AG09309 (cell line): Measurements from ENCODE around the gene AKIP1.

Experiments
- DNase-seq: peaks from one replicate; pipeline ENCODE4 v3.0.0-alpha.2; 2010; ENCODE audit warnings: low read depth
- H3K4me3 ChIP-seq: 2 replicates; pipeline ENCODE4 v1.5.1; 2011; ENCODE audit warnings: mild to moderate bottlenecking, low read depth, low read length, moderate library complexity; ENCODE audit not compliant: control insufficient read depth
- CTCF ChIP-seq: IDR thresholded peaks from 2 replicates; pipeline ENCODE4 v1.5.1; 2011; ENCODE audit warnings: mild to moderate bottlenecking, low read depth, low read length, inconsistent platforms; ENCODE audit not compliant: insufficient read depth, control insufficient read depth; ENCODE audit errors: missing control alignments

The AKIP1 gene

DNA sequence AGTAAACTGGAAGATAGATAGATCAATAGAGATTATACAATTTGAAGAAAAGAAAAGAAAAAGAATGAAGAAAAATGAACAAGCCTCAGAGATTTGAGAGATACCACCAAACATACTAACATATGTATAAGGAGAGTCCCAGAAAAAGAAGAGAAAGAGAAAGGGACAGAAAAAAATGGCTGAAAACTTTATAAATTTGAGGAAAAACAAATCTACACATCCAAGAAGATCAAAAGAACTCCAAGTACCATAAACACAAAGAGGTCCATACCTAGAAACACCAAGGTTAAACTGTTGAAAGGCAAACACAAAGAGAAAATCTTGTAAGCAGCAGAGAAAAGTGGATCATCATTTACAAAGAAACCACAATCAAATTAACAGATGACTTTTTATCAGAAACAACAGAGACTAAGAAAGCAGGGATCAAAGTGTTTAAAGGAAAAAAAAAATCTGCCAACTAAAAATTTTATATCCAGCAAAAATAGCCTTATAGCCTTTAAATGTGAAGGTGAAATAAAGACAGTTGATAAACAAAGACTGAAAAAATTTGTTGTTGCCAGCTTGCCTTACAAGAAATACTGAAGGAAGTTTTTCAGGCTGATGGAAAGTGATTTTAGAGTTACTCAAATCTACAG lies 11.8 kb upstream of the AKIP1 start:
- H3K4me3 ChIP-seq: no peak overlapping the region
- DNase-seq: no peak
- TF ChIP-seq CTCF: no peak

- H3K4me3 ChIP-seq: no peak overlapping the region
- peak; percentile 67 for DNase-seq
- no peak for TF ChIP-seq CTCF
Measured at GRCh38 chr11:8905528-8906165, 5.3 kb upstream of the AKIP1 start.

- DNase-seq: no peak
- TF ChIP-seq CTCF: no peak
- no peak overlapping the region for H3K4me3 ChIP-seq
Measured at GRCh38 chr11:8907116-8907515, 3.9 kb upstream of the AKIP1 start.

DNA sequence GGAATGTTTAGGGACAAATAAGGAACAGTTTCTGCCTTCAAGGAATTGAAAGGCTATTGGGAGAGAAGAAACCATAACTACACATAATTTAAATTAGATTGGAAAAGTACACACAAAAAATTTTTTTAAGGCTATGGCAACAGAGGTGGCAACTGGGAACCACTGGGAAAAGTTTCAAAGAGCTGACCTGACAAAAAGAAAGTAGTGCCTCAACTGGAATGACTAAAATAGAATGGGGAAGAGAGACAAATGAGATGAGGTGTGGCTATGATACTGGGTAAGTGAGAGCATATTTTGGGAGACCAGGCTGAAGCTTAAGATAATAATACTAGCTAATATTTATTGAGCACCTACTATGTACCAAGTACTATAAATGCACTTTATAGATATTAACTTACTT lies 2.9 kb upstream of the AKIP1 start:
- no peak overlapping the region for H3K4me3 ChIP-seq
- no peak for TF ChIP-seq CTCF
- DNase-seq: no peak

- no peak for TF ChIP-seq CTCF
- peak overlapping the region; percentile 99 for H3K4me3 ChIP-seq
- DNase-seq: no peak
Measured at GRCh38 chr11:8910649-8911026, 351 bp upstream of the AKIP1 start.

- TF ChIP-seq CTCF: peak; percentile 83
- no peak overlapping the region for H3K4me3 ChIP-seq
- DNase-seq: no peak
Measured at GRCh38 chr11:8913961-8914660, 3.1 kb downstream of the AKIP1 start.
